ENCODE measurements around the gene MICAL2. TPM values are rescaled to one million over a fixed set of nuclear protein-coding genes. Genes with fewer than 3 reads are reported as not detected.

MICAL2 gene
- total and polyA plus RNA-seq, 2 donors (not counting 3 experiments of a cell fraction or from before 2014, with no cell fraction given), result 67.6 to 200 TPM

- Histone ChIP-seq H3K36me3 (ENCODE audit: control insufficient read depth in 2 of 2, extremely low read depth in 1 of 2, insufficient read depth in 2 of 2, low read length in 2 of 2) (peaks cover 5% of the 10 kb centered on the region in 2 experiments), H3K27ac (ENCODE audit: insufficient read depth, low read depth, low read length) (no peak overlapping the region), H4K20me1 (replicated peaks; ENCODE audit: control insufficient read depth, extremely low read depth, insufficient read depth, low read length) (no peaks in the 10 kb centered on the region), H3K9me1 (replicated peaks; ENCODE audit: control insufficient read depth, extremely low read depth, insufficient read depth, low read length) (no peaks in the 10 kb centered on the region), H3K9me3 (replicated peaks; ENCODE audit: control insufficient read depth, insufficient read depth, low read length) (no peaks in the 10 kb centered on the region), H3K4me3 (replicated peaks in 1 of 3; ENCODE audit: insufficient read depth in 1 of 3, low read depth in 1 of 3, low read length in 3 of 3) (no peak overlapping the region), H3K27me3 (ENCODE audit: control insufficient read depth in 2 of 2, insufficient read depth in 2 of 2, low read length in 2 of 2) (no peaks in the 10 kb centered on the region), H2AFZ (ENCODE audit: low read depth, low read length) (no peak overlapping the region), H3K4me2 (ENCODE audit: insufficient read depth, low read length) (no peak overlapping the region), H3K9ac (replicated peaks; ENCODE audit: extremely low read depth, insufficient read depth, low read length) (no peak overlapping the region), H3K79me2 (ENCODE audit: control insufficient read depth, insufficient read depth, low read length) (peaks cover 15% of the 10 kb centered on the region), H3K4me1 (ENCODE audit: control insufficient read depth, extremely low read depth, insufficient read depth, low read length) (peaks cover 19% of the 10 kb centered on the region)
- DNase-seq (ENCODE audit: low read depth, low spot score) (no peak), FAIRE-seq (no peak)
- ChIA-PET POLR2A (no interaction called here), CTCF (interaction anchor here (0.8 to 3.3 kb wide), 5 partner anchors 14 to 80 kb away, joined by 3 to 22 read pairs (median 4); no protein-coding TSS in a partner anchor)
- intact Hi-C loops (cut with micrococcal nuclease) (no loop called here), dilution Hi-C loops (cut with MboI; ENCODE audit: extremely low pct_ligation_motif_present, low sequenced_read_pairs) (no loop called here)
- no peak for TF ChIP-seq GATA2 (IDR thresholded peaks at IDR 0.05; ENCODE audit: insufficient read depth, insufficient read length, low read depth, low read length)
- TF ChIP-seq CTCF (IDR thresholded peaks at IDR 0.05; ENCODE audit: extremely low read depth in 1 of 2, insufficient read depth in 1 of 2, low read depth in 1 of 2, low read length in 2 of 2), result no peak
- no peak for TF ChIP-seq EZH2 (IDR thresholded peaks at IDR 0.05; ENCODE audit: borderline replicate concordance, low read depth, low read length, severe bottlenecking)
- TF ChIP-seq, protein P1, sequence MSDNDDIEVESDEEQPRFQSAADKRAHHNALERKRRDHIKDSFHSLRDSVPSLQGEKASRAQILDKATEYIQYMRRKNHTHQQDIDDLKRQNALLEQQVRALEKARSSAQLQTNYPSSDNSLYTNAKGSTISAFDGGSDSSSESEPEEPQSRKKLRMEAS (IDR thresholded peaks at IDR 0.05; ENCODE audit: insufficient read depth, insufficient read length), result no peak
- TF ChIP-seq POLR2AphosphoS5 (IDR thresholded peaks at IDR 0.05; ENCODE audit: insufficient read depth, low read depth, low read length), result no peak
- no peak for TF ChIP-seq FOS (IDR thresholded peaks at IDR 0.05; ENCODE audit: borderline replicate concordance, insufficient read depth, low read length)
- no peak for TF ChIP-seq POLR2A (IDR thresholded peaks at IDR 0.05; ENCODE audit: low read depth, low read length)
- TF ChIP-seq JUN (IDR thresholded peaks at IDR 0.05; ENCODE audit: borderline replicate concordance, insufficient read depth, insufficient read length, low read depth), result no peak
- TF ChIP-seq MYC (IDR thresholded peaks at IDR 0.05; ENCODE audit: low read depth, low read length), result no peak
- no TSS peak for BruUV-seq (replicated peaks)
Observed at GRCh38 chr11:12156301-12157140, 46.1 kb downstream of the MICAL2 start.

All from endothelial cell of umbilical vein (primary cell).